ENCODE measurements around the gene PARD3B. TPM values are rescaled to one million over a fixed set of nuclear protein-coding genes. Genes with fewer than 3 reads are reported as not detected.

Gene PARD3B
- total and polyA plus RNA-seq, 2 donors (not counting 1 experiment from before 2014, with no cell fraction given) = 7.4 to 20.6 TPM

GRCh38 chr2:205464681-205465080, 919.4 kb downstream of the PARD3B start:
- no peaks in the 10 kb centered on the region for H3K79me2 ChIP-seq (ENCODE audit: control insufficient read depth, insufficient read depth, low read length)
- H3K9ac ChIP-seq (ENCODE audit: insufficient read depth, low read length) = no peak overlapping the region
- H3K27ac ChIP-seq (ENCODE audit: insufficient read depth, low read length) = no peak overlapping the region
- H2AFZ ChIP-seq (ENCODE audit: low read length) = no peak overlapping the region
- H4K20me1 ChIP-seq (ENCODE audit: control insufficient read depth, extremely low read depth, insufficient read depth, low read length) = no peaks in the 10 kb centered on the region
- TF ChIP-seq, protein P1, sequence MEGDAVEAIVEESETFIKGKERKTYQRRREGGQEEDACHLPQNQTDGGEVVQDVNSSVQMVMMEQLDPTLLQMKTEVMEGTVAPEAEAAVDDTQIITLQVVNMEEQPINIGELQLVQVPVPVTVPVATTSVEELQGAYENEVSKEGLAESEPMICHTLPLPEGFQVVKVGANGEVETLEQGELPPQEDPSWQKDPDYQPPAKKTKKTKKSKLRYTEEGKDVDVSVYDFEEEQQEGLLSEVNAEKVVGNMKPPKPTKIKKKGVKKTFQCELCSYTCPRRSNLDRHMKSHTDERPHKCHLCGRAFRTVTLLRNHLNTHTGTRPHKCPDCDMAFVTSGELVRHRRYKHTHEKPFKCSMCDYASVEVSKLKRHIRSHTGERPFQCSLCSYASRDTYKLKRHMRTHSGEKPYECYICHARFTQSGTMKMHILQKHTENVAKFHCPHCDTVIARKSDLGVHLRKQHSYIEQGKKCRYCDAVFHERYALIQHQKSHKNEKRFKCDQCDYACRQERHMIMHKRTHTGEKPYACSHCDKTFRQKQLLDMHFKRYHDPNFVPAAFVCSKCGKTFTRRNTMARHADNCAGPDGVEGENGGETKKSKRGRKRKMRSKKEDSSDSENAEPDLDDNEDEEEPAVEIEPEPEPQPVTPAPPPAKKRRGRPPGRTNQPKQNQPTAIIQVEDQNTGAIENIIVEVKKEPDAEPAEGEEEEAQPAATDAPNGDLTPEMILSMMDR (conservative IDR thresholded peaks at IDR 0.05 in 1 of 2, IDR thresholded peaks at IDR 0.05 in 1 of 2; ENCODE audit: low read depth in 1 of 2, low read length in 2 of 2) = no peak
- no peak for TF ChIP-seq EZH2 (IDR thresholded peaks at IDR 0.05; ENCODE audit: low read length, missing control alignments)
- no peaks in the 10 kb centered on the region for H3K4me1 ChIP-seq (ENCODE audit: control insufficient read depth, extremely low read depth, insufficient read depth, low read length)
- no peak overlapping the region for H3K4me3 ChIP-seq (replicated peaks in 1 of 4; ENCODE audit: control extremely low read depth in 1 of 4, insufficient read depth in 1 of 4, low read depth in 3 of 4, low read length in 4 of 4)
- no peak for DNase-seq (ENCODE audit: low read depth in 2 of 2)
- H3K36me3 ChIP-seq (ENCODE audit: control insufficient read depth, insufficient read depth, low read length) = no peaks in the 10 kb centered on the region
- H3K4me2 ChIP-seq (ENCODE audit: extremely low read depth, insufficient read depth, low read length) = no peak overlapping the region
- no peaks in the 10 kb centered on the region for H3K9me3 ChIP-seq (ENCODE audit: control insufficient read depth, insufficient read depth, low read depth, low read length)
- H3K27me3 ChIP-seq (ENCODE audit: control insufficient read depth, insufficient read depth, low read length) = no peaks in the 10 kb centered on the region

DNA sequence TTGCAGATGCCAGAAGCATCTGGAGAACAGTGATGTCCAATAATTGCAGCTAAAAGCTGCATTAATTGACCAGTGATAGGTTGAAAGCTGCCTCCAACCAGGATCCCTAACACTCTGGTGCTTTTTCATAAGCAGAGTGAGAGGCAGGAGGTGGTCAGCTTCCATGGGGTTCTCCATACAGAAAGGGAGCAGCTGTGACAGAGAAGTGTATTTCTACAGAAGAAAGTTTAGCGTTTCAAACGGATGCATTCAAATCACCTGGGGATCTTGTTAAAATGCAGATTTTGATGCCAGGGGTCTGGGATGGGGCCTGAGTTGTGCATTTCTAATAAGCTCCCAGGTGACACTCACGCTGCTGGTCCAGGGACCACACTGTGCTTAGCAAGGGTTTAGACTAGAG, 920.5 kb downstream of the PARD3B start:
- Histone ChIP-seq H3K9ac (ENCODE audit: insufficient read depth, low read length) (no peak overlapping the region), H2AFZ (ENCODE audit: low read length) (no peak overlapping the region), H4K20me1 (ENCODE audit: control insufficient read depth, extremely low read depth, insufficient read depth, low read length) (no peaks in the 10 kb centered on the region), H3K27ac (ENCODE audit: insufficient read depth, low read length) (no peak overlapping the region), H3K4me2 (ENCODE audit: extremely low read depth, insufficient read depth, low read length) (no peak overlapping the region), H3K9me3 (ENCODE audit: control insufficient read depth, insufficient read depth, low read depth, low read length) (no peaks in the 10 kb centered on the region), H3K4me1 (ENCODE audit: control insufficient read depth, extremely low read depth, insufficient read depth, low read length) (no peaks in the 10 kb centered on the region), H3K27me3 (ENCODE audit: control insufficient read depth, insufficient read depth, low read length) (no peaks in the 10 kb centered on the region), H3K79me2 (ENCODE audit: control insufficient read depth, insufficient read depth, low read length) (no peaks in the 10 kb centered on the region), H3K36me3 (ENCODE audit: control insufficient read depth, insufficient read depth, low read length) (no peaks in the 10 kb centered on the region), H3K4me3 (replicated peaks in 1 of 4; ENCODE audit: control extremely low read depth in 1 of 4, insufficient read depth in 1 of 4, low read depth in 3 of 4, low read length in 4 of 4) (no peak overlapping the region)
- TF ChIP-seq, protein P1 (conservative IDR thresholded peaks at IDR 0.05 in 1 of 2, IDR thresholded peaks at IDR 0.05 in 1 of 2; ENCODE audit: low read depth in 1 of 2, low read length in 2 of 2) = no peak
- DNase-seq (ENCODE audit: low read depth in 2 of 2) = no peak

- Histone ChIP-seq H3K27me3 (ENCODE audit: control insufficient read depth, insufficient read depth, low read length) (no peaks in the 10 kb centered on the region), H3K27ac (ENCODE audit: insufficient read depth, low read length) (no peak overlapping the region), H2AFZ (ENCODE audit: low read length) (no peak overlapping the region), H4K20me1 (ENCODE audit: control insufficient read depth, extremely low read depth, insufficient read depth, low read length) (no peaks in the 10 kb centered on the region), H3K4me3 (replicated peaks in 1 of 4; ENCODE audit: control extremely low read depth in 1 of 4, insufficient read depth in 1 of 4, low read depth in 3 of 4, low read length in 4 of 4) (no peak overlapping the region), H3K9ac (ENCODE audit: insufficient read depth, low read length) (no peak overlapping the region), H3K79me2 (ENCODE audit: control insufficient read depth, insufficient read depth, low read length) (no peaks in the 10 kb centered on the region), H3K4me1 (ENCODE audit: control insufficient read depth, extremely low read depth, insufficient read depth, low read length) (no peaks in the 10 kb centered on the region), H3K36me3 (ENCODE audit: control insufficient read depth, insufficient read depth, low read length) (no peaks in the 10 kb centered on the region), H3K4me2 (ENCODE audit: extremely low read depth, insufficient read depth, low read length) (no peak overlapping the region), H3K9me3 (ENCODE audit: control insufficient read depth, insufficient read depth, low read depth, low read length) (no peaks in the 10 kb centered on the region)
- TF ChIP-seq EZH2 (IDR thresholded peaks at IDR 0.05; ENCODE audit: low read length, missing control alignments) = no peak
- TF ChIP-seq, protein P1 (conservative IDR thresholded peaks at IDR 0.05 in 1 of 2, IDR thresholded peaks at IDR 0.05 in 1 of 2; ENCODE audit: low read depth in 1 of 2, low read length in 2 of 2) = no peak
- DNase-seq (ENCODE audit: low read depth in 2 of 2) = no peak
Observed at GRCh38 chr2:205471776-205472175, 926.5 kb downstream of the PARD3B start.

All from fibroblast of lung (primary cell).